T1000 (cell line): Measurements from ENCODE around the gene ALG11.

Source experiments
- DNase-seq: peaks from one replicate; lab custom pipeline; 2025; ENCODE audit warnings: mixed read lengths; lab: John Stamatoyannopoulos, UW

The ALG11 gene

GRCh38 chr13:51997641-51998330, 14.4 kb upstream of the ALG11 start:
- DNase-seq: no peak

GRCh38 chr13:51998723-51999509, 13.3 kb upstream of the ALG11 start:
- no peak for DNase-seq

- DNase-seq: no peak
Observed at GRCh38 chr13:51999510-51999911, 12.7 kb upstream of the ALG11 start.

- no peak for DNase-seq
Observed at GRCh38 chr13:51999921-52000320, 12.3 kb upstream of the ALG11 start.

GRCh38 chr13:52001120-52001731, 11.0 kb upstream of the ALG11 start:
- no peak for DNase-seq

- no peak for DNase-seq
Observed at GRCh38 chr13:52002361-52002760, 9.8 kb upstream of the ALG11 start.

GRCh38 chr13:52003541-52003940, 8.7 kb upstream of the ALG11 start:
- DNase-seq: no peak

GRCh38 chr13:52004511-52005170, 7.6 kb upstream of the ALG11 start:
- no peak for DNase-seq

GRCh38 chr13:52005841-52006522, 6.2 kb upstream of the ALG11 start:
- no peak for DNase-seq

GRCh38 chr13:52006523-52007245, 5.5 kb upstream of the ALG11 start:
- no peak for DNase-seq

GRCh38 chr13:52009946-52010345, 2.3 kb upstream of the ALG11 start:
- no peak for DNase-seq

- DNase-seq: no peak
Observed at GRCh38 chr13:52010890-52011631, 1.1 kb upstream of the ALG11 start, which contains the start of gene ATP7B. TSS of gene ATP7B (minus strand) at chr13:52011450. CDS start at chr13:52011337, 113 bp downstream.

- DNase-seq: no peak
Observed at GRCh38 chr13:52012512-52012836, 276 bp downstream of the ALG11 start.

- no peak for DNase-seq
Observed at GRCh38 chr13:52016296-52016695, 4.1 kb downstream of the ALG11 start.

GRCh38 chr13:52020191-52020590, 8.0 kb downstream of the ALG11 start:
- no peak for DNase-seq

GRCh38 chr13:52022356-52022755, 10.2 kb downstream of the ALG11 start:
- no peak for DNase-seq

GRCh38 chr13:52024481-52024880, 12.3 kb downstream of the ALG11 start, which contains the start of gene UTP14C:
TSS of gene UTP14C (plus strand) at chr13:52024691. CDS start at chr13:52028805, 4,114 bp downstream.
- no peak for DNase-seq

- DNase-seq: no peak
Observed at GRCh38 chr13:52025475-52026245, 13.5 kb downstream of the ALG11 start.

- DNase-seq: no peak
Observed at GRCh38 chr13:52026246-52026626, 14.0 kb downstream of the ALG11 start.

- DNase-seq: no peak
Observed at GRCh38 chr13:52027832-52028231, 15.6 kb downstream of the ALG11 start.
